ENCODE data around the gene FARSA.

FARSA gene

GRCh38 chr19:12899891-12900518, 33.5 kb downstream of the FARSA start:
- no peak for TF ChIP-seq CTCF (conservative IDR thresholded peaks at IDR 0.05)
- H3K27ac ChIP-seq, result no peak overlapping the region

GRCh38 chr19:12896460-12896859, 37.1 kb downstream of the FARSA start:
- no peak for TF ChIP-seq CTCF (conservative IDR thresholded peaks at IDR 0.05)

GRCh38 chr19:12893582-12893981, 39.9 kb downstream of the FARSA start:
- no peak overlapping the region for H3K27ac ChIP-seq
- no peak for TF ChIP-seq CTCF (conservative IDR thresholded peaks at IDR 0.05)

More at GRCh38 chr19:12896460-12896859, 37.1 kb downstream of the FARSA start:
- no peak overlapping the region for H3K27ac ChIP-seq

GRCh38 chr19:12891553-12892021, 41.9 kb downstream of the FARSA start:
- H3K27ac ChIP-seq, result peak overlapping the region; percentile 56; the same call in 1 of the 2 replicates

GRCh38 chr19:12890787-12891552, 42.5 kb downstream of the FARSA start, which contains the start of gene GCDH:
Gene GCDH (plus strand): TSS chr19:12891160. CDS start chr19:12891305, 145 bp downstream.
- peak within 1 kb of the TSS; percentile 56 for H3K27ac ChIP-seq
- no peak for TF ChIP-seq CTCF (conservative IDR thresholded peaks at IDR 0.05)

More at GRCh38 chr19:12891553-12892021, 41.9 kb downstream of the FARSA start:
- TF ChIP-seq CTCF (conservative IDR thresholded peaks at IDR 0.05), result no peak

GRCh38 chr19:12890299-12890786, 43.2 kb downstream of the FARSA start:
- H3K27ac ChIP-seq, result peak overlapping the region; percentile 56

GRCh38 chr19:12888006-12888603, 45.4 kb downstream of the FARSA start:
- TF ChIP-seq CTCF (conservative IDR thresholded peaks at IDR 0.05), result no peak
- no peak overlapping the region for H3K27ac ChIP-seq
